AG10803 (cell line): ENCODE measurements around the gene LPGAT1.

ENCODE experiments used
- DNase-seq: peaks from one replicate; pipeline ENCODE4 v3.0.0; 2010; ENCODE audit warnings: low read depth
- H3K4me3 ChIP-seq: 2 replicates; pipeline ENCODE4 v1.5.1; 2011; ENCODE audit warnings: mild to moderate bottlenecking, low read length, control low read depth
- CTCF ChIP-seq: conservative IDR thresholded peaks from 2 replicates; pipeline ENCODE4 v1.5.1; 2011; ENCODE audit warnings: mild to moderate bottlenecking, low read length, control low read depth, inconsistent platforms

The LPGAT1 gene

GRCh38 chr1:211870156-211870555 is 39.6 kb upstream of the LPGAT1 start:
- DNase-seq: peak; percentile 11
- no peak overlapping the region for H3K4me3 ChIP-seq
- TF ChIP-seq CTCF: no peak

- TF ChIP-seq CTCF: no peak
- no peak overlapping the region for H3K4me3 ChIP-seq
- DNase-seq: no peak
These were observed 34.6 kb upstream of the LPGAT1 start for GRCh38 chr1:211865180-211865579.

GRCh38 chr1:211859405-211859804 is 28.8 kb upstream of the LPGAT1 start:
- no peak for DNase-seq
- no peak overlapping the region for H3K4me3 ChIP-seq
- TF ChIP-seq CTCF: no peak

- TF ChIP-seq CTCF: no peak
- no peak for DNase-seq
- no peak overlapping the region for H3K4me3 ChIP-seq
These were observed 20.6 kb upstream of the LPGAT1 start for GRCh38 chr1:211851174-211851573.

GRCh38 chr1:211843507-211844298 is 13.1 kb upstream of the LPGAT1 start:
- no peak for DNase-seq
- TF ChIP-seq CTCF: no peak
- no peak overlapping the region for H3K4me3 ChIP-seq

GRCh38 chr1:211843018-211843417 is 12.5 kb upstream of the LPGAT1 start:
- no peak for DNase-seq
- H3K4me3 ChIP-seq: no peak overlapping the region
- no peak for TF ChIP-seq CTCF

GRCh38 chr1:211842518-211842917 is 12.0 kb upstream of the LPGAT1 start:
- TF ChIP-seq CTCF: no peak
- no peak for DNase-seq
- no peak overlapping the region for H3K4me3 ChIP-seq
